Hepatocyte (in vitro differentiated cells): ENCODE results near the gene CEP120. TPM values are rescaled to one million over a fixed set of nuclear protein-coding genes. Genes with fewer than 3 reads are reported as not detected.

Source experiments
- DNase-seq: peaks from one replicate; pipeline ENCODE4 v3.0.0-alpha.2; 2016; ENCODE audit warnings: low spot score
- H2AFZ ChIP-seq: fragments of 200-600 bp; sonication (generic); 2 replicates; pipeline ENCODE4 v1.6.0; 2016; ENCODE audit warnings: antibody characterized with exemption, mild to moderate bottlenecking
- H3K27ac ChIP-seq: fragments of 200-600 bp; sonication (generic); 2 replicates; pipeline ENCODE4 v1.5.1; 2016; ENCODE audit warnings: mild to moderate bottlenecking
- H3K27me3 ChIP-seq: fragments of 200-600 bp; sonication (generic); 2 replicates; pipeline ENCODE4 v1.6.1; 2016
- H3K36me3 ChIP-seq: fragments of 200-600 bp; sonication (generic); replicated peaks from 2 replicates; pipeline ENCODE4 v1.5.1; 2016; ENCODE audit warnings: low read depth; ENCODE audit not compliant: insufficient read depth
- H3K4me1 ChIP-seq: fragments of 200-600 bp; sonication (generic); 2 replicates; pipeline ENCODE4 v1.5.1; 2016; ENCODE audit warnings: mild to moderate bottlenecking, moderate library complexity; ENCODE audit not compliant: insufficient read depth
- H3K4me2 ChIP-seq: fragments of 200-600 bp; sonication (generic); 2 replicates; pipeline ENCODE4 v1.6.0; 2016
- H3K4me3 ChIP-seq: fragments of 200-600 bp; sonication (generic); 2 replicates; pipeline ENCODE4 v1.5.1; 2016; ENCODE audit warnings: mild to moderate bottlenecking
- H3K79me2 ChIP-seq: fragments of 200-600 bp; sonication (generic); 2 replicates; pipeline ENCODE4 v1.6.0; 2017; ENCODE audit warnings: mild to moderate bottlenecking
- H3K9me2 ChIP-seq: fragments of 200-600 bp; sonication (generic); replicated peaks from 2 replicates; pipeline ENCODE4 v1.6.0; 2017; ENCODE audit warnings: mild to moderate bottlenecking; ENCODE audit not compliant: insufficient read depth
- H3K9me3 ChIP-seq: fragments of 200-600 bp; sonication (generic); 2 replicates; pipeline ENCODE4 v1.5.1; 2016; ENCODE audit warnings: low read depth, mild to moderate bottlenecking
- H4K20me1 ChIP-seq: fragments of 200-600 bp; sonication (generic); 2 replicates; pipeline ENCODE4 v1.6.0; 2016; ENCODE audit warnings: mild to moderate bottlenecking; ENCODE audit not compliant: insufficient read depth, poor library complexity, severe bottlenecking
- CTCF ChIP-seq: fragments of 200-600 bp; sonication (generic); IDR thresholded peaks from 2 replicates; pipeline ENCODE4 v1.5.1; 2016; ENCODE audit warnings: antibody characterized with exemption, mild to moderate bottlenecking; ENCODE audit not compliant: poor library complexity
- EZH2 ChIP-seq: fragments of 200-600 bp; sonication (generic); IDR thresholded peaks from 2 replicates; pipeline ENCODE4 v1.6.1; 2016; ENCODE audit warnings: antibody characterized with exemption, mild to moderate bottlenecking, borderline replicate concordance
- EZH2phosphoT487 ChIP-seq: fragments of 200-600 bp; sonication (generic); IDR thresholded peaks from one replicate; pipeline ENCODE4 v1.6.1; 2018; ENCODE audit warnings: antibody characterized with exemption, mild to moderate bottlenecking, low read depth, moderate library complexity; ENCODE audit not compliant: unreplicated experiment, severe bottlenecking
- WGBS: methylation state at CpG from one replicate; pipeline ENCODE4 v1.1.6; 2016; ENCODE audit warnings: low lambda C conversion rate; ENCODE audit errors: missing lambda C conversion rate; 5-methylcytosine and 5-hydroxymethylcytosine counted together
- polyA plus RNA-seq: library from polyadenylated mRNA; unstranded; fragments of >200 nt; fragmentation: Nextera tagmentation; extraction: Ambion mirVana; gene quantifications from 2 replicates; pipeline ENCODE4 v1.2.1, GENCODE V29; 2016
- total RNA-seq: library from RNA; depleted of rRNA; stranded (reverse); fragments of >200 nt; gene quantifications from 2 replicates; pipeline ENCODE4 v1.2.3, GENCODE V29; 2014

CEP120 gene
- total and polyA plus RNA-seq, 2 experiments from 2014 or later: 5.7 to 17.5 TPM

GRCh38 chr5:123454259-123454911, 31.2 kb upstream of the CEP120 start:
- Histone ChIP-seq H4K20me1 (no peaks in the 10 kb centered on the region), H3K4me3 (no peak overlapping the region), H3K79me2 (no peaks in the 10 kb centered on the region), H3K27me3 (no peaks in the 10 kb centered on the region), H3K4me2 (peak overlapping the region; percentile 40), H3K27ac (peak overlapping the region; percentile 26), H3K36me3 (no peaks in the 10 kb centered on the region), H3K9me3 (no peaks in the 10 kb centered on the region), H2AFZ (peak overlapping the region; percentile 1), H3K4me1 (peaks cover 5% of the 10 kb centered on the region), H3K9me2 (no peaks in the 10 kb centered on the region)
- no peak for TF ChIP-seq CTCF
- TF ChIP-seq EZH2phosphoT487: peak; percentile 94
- WGBS: 58% methylated on average over 1 of the region's 1 CpG
- no peak for DNase-seq

- H2AFZ ChIP-seq: no peak overlapping the region
- H3K27me3 ChIP-seq: no peaks in the 10 kb centered on the region
- DNase-seq: no peak
- no peaks in the 10 kb centered on the region for H3K9me3 ChIP-seq
- H4K20me1 ChIP-seq: no peaks in the 10 kb centered on the region
- H3K4me1 ChIP-seq: peaks cover 5% of the 10 kb centered on the region
- no peaks in the 10 kb centered on the region for H3K79me2 ChIP-seq
- 83% methylated on average over 4 of the region's 4 CpGs for WGBS
- TF ChIP-seq EZH2 (no peak), EZH2phosphoT487 (no peak), CTCF (no peak)
- H3K4me2 ChIP-seq: no peak overlapping the region
- H3K27ac ChIP-seq: no peak overlapping the region
- H3K9me2 ChIP-seq: no peaks in the 10 kb centered on the region
- no peaks in the 10 kb centered on the region for H3K36me3 ChIP-seq
- no peak overlapping the region for H3K4me3 ChIP-seq
These were observed 29.2 kb upstream of the CEP120 start for GRCh38 chr5:123452401-123452800.

- Histone ChIP-seq H3K79me2 (no peaks in the 10 kb centered on the region), H3K27ac (no peak overlapping the region), H3K9me2 (no peaks in the 10 kb centered on the region), H3K36me3 (no peaks in the 10 kb centered on the region), H3K4me2 (no peak overlapping the region), H3K4me3 (no peak overlapping the region), H3K27me3 (no peaks in the 10 kb centered on the region), H2AFZ (no peak overlapping the region), H3K9me3 (no peaks in the 10 kb centered on the region), H4K20me1 (no peaks in the 10 kb centered on the region), H3K4me1 (peaks cover 5% of the 10 kb centered on the region)
- 80% methylated on average over 3 of the region's 3 CpGs for WGBS
- no peak for TF ChIP-seq EZH2phosphoT487
- TF ChIP-seq EZH2: no peak
- TF ChIP-seq CTCF: no peak
- no peak for DNase-seq
These were observed 27.8 kb upstream of the CEP120 start for GRCh38 chr5:123451047-123451446.

GRCh38 chr5:123450640-123451039, 27.4 kb upstream of the CEP120 start:
- peak; percentile 40 for DNase-seq
- Histone ChIP-seq H3K36me3 (no peaks in the 10 kb centered on the region), H3K4me3 (no peak overlapping the region), H2AFZ (no peak overlapping the region), H3K9me2 (no peaks in the 10 kb centered on the region), H3K79me2 (no peaks in the 10 kb centered on the region), H3K27me3 (no peaks in the 10 kb centered on the region), H3K4me1 (peaks cover 5% of the 10 kb centered on the region), H3K9me3 (no peaks in the 10 kb centered on the region), H3K4me2 (no peak overlapping the region), H3K27ac (no peak overlapping the region), H4K20me1 (no peaks in the 10 kb centered on the region)
- TF ChIP-seq EZH2phosphoT487: no peak
- TF ChIP-seq EZH2: no peak
- TF ChIP-seq CTCF: no peak
